Endometrial microvascular endothelial cells (primary cell): ENCODE data around the gene CFAP45. TPM values are rescaled to one million over a fixed set of nuclear protein-coding genes. Genes with fewer than 3 reads are reported as not detected.

ENCODE experiments used
- in situ Hi-C: cut with HindIII; loops from 2 replicates; pipeline ENCODE4 v1.10.0; 2017; ENCODE audit warnings: low sequenced_read_pairs, low pct_unique_long_range_greater_than_20kb; ENCODE audit errors: inconsistent ontology term
- total RNA-seq: library from RNA; depleted of rRNA; stranded (reverse); fragments of >200 nt; gene quantifications from one replicate; pipeline ENCODE4 v1.2.3, GENCODE V29; 2015; ENCODE audit errors: inconsistent ontology term

Gene CFAP45
- total RNA-seq, 1 donor from 2014 or later: 0.19 TPM

- in situ Hi-C loops: no loop called here
Observed at GRCh38 chr1:159867664-159868026, 32.3 kb downstream of the CFAP45 start.

GRCh38 chr1:159866905-159867663 is 32.9 kb downstream of the CFAP45 start:
- in situ Hi-C loops: no loop called here

- in situ Hi-C loops: no loop called here
Observed at GRCh38 chr1:159866066-159866465, 33.9 kb downstream of the CFAP45 start.

GRCh38 chr1:159864262-159864661 is 35.7 kb downstream of the CFAP45 start:
- in situ Hi-C loops: no loop called here

GRCh38 chr1:159862557-159862956 is 37.4 kb downstream of the CFAP45 start, which contains the start of gene VSIG8:
Gene VSIG8 (minus strand): TSS chr1:159862657. CDS start chr1:159862521, 136 bp downstream.
- in situ Hi-C loops: no loop called here

GRCh38 chr1:159862031-159862430 is 37.9 kb downstream of the CFAP45 start:
- in situ Hi-C loops: no loop called here

GRCh38 chr1:159861218-159861617 is 38.7 kb downstream of the CFAP45 start:
- in situ Hi-C loops: no loop called here

- in situ Hi-C loops: no loop called here
Observed at GRCh38 chr1:159860456-159860855, 39.5 kb downstream of the CFAP45 start.

- in situ Hi-C loops: no loop called here
Observed at GRCh38 chr1:159859767-159860322, 40.1 kb downstream of the CFAP45 start.

GRCh38 chr1:159857889-159858288 is 42.1 kb downstream of the CFAP45 start:
- in situ Hi-C loops: no loop called here

GRCh38 chr1:159856576-159856975 is 43.4 kb downstream of the CFAP45 start:
- in situ Hi-C loops: no loop called here

- in situ Hi-C loops: no loop called here
Observed at GRCh38 chr1:159855709-159856108, 44.3 kb downstream of the CFAP45 start.

GRCh38 chr1:159854693-159855192 is 45.2 kb downstream of the CFAP45 start:
- in situ Hi-C loops: no loop called here

GRCh38 chr1:159854116-159854692 is 45.8 kb downstream of the CFAP45 start:
- in situ Hi-C loops: no loop called here

- in situ Hi-C loops: no loop called here
Observed at GRCh38 chr1:159853417-159854115, 46.4 kb downstream of the CFAP45 start.

GRCh38 chr1:159851407-159851806 is 48.6 kb downstream of the CFAP45 start:
- in situ Hi-C loops: no loop called here

- in situ Hi-C loops: no loop called here
Observed at GRCh38 chr1:159849626-159850366, 50.2 kb downstream of the CFAP45 start.

- in situ Hi-C loops: no loop called here
Observed at GRCh38 chr1:159848326-159848725, 51.6 kb downstream of the CFAP45 start.

GRCh38 chr1:159847231-159847630 is 52.7 kb downstream of the CFAP45 start:
- in situ Hi-C loops: no loop called here
